GM06990 (cell line): ENCODE results near the gene TMEM179.

Experiments
- DNase-seq: peaks from one replicate; pipeline ENCODE4 v3.0.0-alpha.2; 2011; ENCODE audit not compliant: insufficient read length; ENCODE audit errors: extremely low read depth
- H3K27me3 ChIP-seq: replicated peaks from 2 replicates; pipeline ENCODE4 v1.6.0; 2011; ENCODE audit warnings: low read length; ENCODE audit not compliant: control insufficient read depth, insufficient read depth
- H3K36me3 ChIP-seq: 2 replicates; pipeline ENCODE4 v1.5.1; 2011; ENCODE audit warnings: low read length; ENCODE audit not compliant: control insufficient read depth, insufficient read depth
- H3K4me3 ChIP-seq: replicated peaks from 2 replicates; pipeline ENCODE4 v1.5.1; 2011; ENCODE audit warnings: low read depth, mild to moderate bottlenecking, control low read depth, low read length
- CTCF ChIP-seq: IDR thresholded peaks from 2 replicates; pipeline ENCODE4 v1.5.1; 2011; ENCODE audit warnings: low read length, control low read depth, mild to moderate bottlenecking, inconsistent platforms; ENCODE audit not compliant: insufficient read depth, poor library complexity, severe bottlenecking

TMEM179 gene

GRCh38 chr14:104577426-104577825 is 27.1 kb downstream of the TMEM179 start:
- Histone ChIP-seq H3K36me3 (no peaks in the 10 kb centered on the region), H3K27me3 (no peaks in the 10 kb centered on the region; the same call in 1 of the 2 replicates), H3K4me3 (no peak overlapping the region)
- TF ChIP-seq CTCF: no peak
- DNase-seq: no peak

- DNase-seq: no peak
Measured at GRCh38 chr14:104576970-104577332, 27.6 kb downstream of the TMEM179 start.

GRCh38 chr14:104576232-104576969 is 28.2 kb downstream of the TMEM179 start:
- no peak for DNase-seq
- no peaks in the 10 kb centered on the region; the same call in 1 of the 2 replicates for H3K27me3 ChIP-seq
- no peak for TF ChIP-seq CTCF

More at GRCh38 chr14:104576970-104577332, 27.6 kb downstream of the TMEM179 start:
- Histone ChIP-seq H3K36me3 (no peaks in the 10 kb centered on the region), H3K4me3 (no peak overlapping the region), H3K27me3 (no peaks in the 10 kb centered on the region; the same call in 1 of the 2 replicates)
- no peak for TF ChIP-seq CTCF

GRCh38 chr14:104574978-104575583 is 29.5 kb downstream of the TMEM179 start:
- TF ChIP-seq CTCF: no peak
- H3K4me3 ChIP-seq: no peak overlapping the region
- H3K36me3 ChIP-seq: no peaks in the 10 kb centered on the region
- no peaks in the 10 kb centered on the region; the same call in 1 of the 2 replicates for H3K27me3 ChIP-seq
- DNase-seq: no peak

More at GRCh38 chr14:104576232-104576969, 28.2 kb downstream of the TMEM179 start:
- Histone ChIP-seq H3K4me3 (no peak overlapping the region), H3K36me3 (no peaks in the 10 kb centered on the region)

- Histone ChIP-seq H3K27me3 (no peaks in the 10 kb centered on the region; the same call in 1 of the 2 replicates), H3K36me3 (no peaks in the 10 kb centered on the region), H3K4me3 (no peak overlapping the region)
- DNase-seq: no peak
- TF ChIP-seq CTCF: no peak
Measured at GRCh38 chr14:104574536-104574935, 30.0 kb downstream of the TMEM179 start.
